Sigmoid colon (tissue), 4 donors: ENCODE results near the gene CATSPER2.
"Not testable (repeated sequence)": the region's sequence is repeated elsewhere in the genome, so short reads cannot be mapped to it uniquely, and the experiment has no call there.

Experiments used
- CTCF ChIP-seq, 4 experiments: fragments of 450-650 bp in 3 of 4; fragments of 200-600 bp in 1 of 4; IDR thresholded peaks; one replicate each; pipeline ENCODE4 v1.5.1; 2016 to 2019; ENCODE audit warnings: antibody characterized with exemption in 4 of 4, mild to moderate bottlenecking in 3 of 4, moderate library complexity in 2 of 4
- EP300 ChIP-seq, 4 donors: sonication (generic); formaldehyde crosslinking; IDR thresholded peaks; one replicate each; pipeline ENCODE4 v1.6.1; 2017; ENCODE audit warnings: antibody characterized with exemption in 4 of 4
- POLR2A ChIP-seq, 2 donors: fragments of 450-650 bp; IDR thresholded peaks; one replicate each; pipeline ENCODE4 v1.6.1; 2016; ENCODE audit warnings: antibody characterized with exemption in 2 of 2, mild to moderate bottlenecking in 2 of 2, moderate library complexity in 2 of 2
- POLR2AphosphoS5 ChIP-seq, 4 donors: sonication (generic); formaldehyde crosslinking; IDR thresholded peaks; one replicate each; pipeline ENCODE4 v1.6.1; 2017; ENCODE audit warnings: antibody characterized with exemption in 4 of 4

GRCh38 chr15:43593328-43594190 is 55.1 kb downstream of the CATSPER2 start, which contains the start of gene CKMT1B:
- TF ChIP-seq POLR2A, CTCF, POLR2AphosphoS5, EP300 (IDR thresholded peaks at IDR 0.05): not testable (repeated sequence)
